SK-N-SH (cell line): Measurements from ENCODE around the gene ZNF444.

Source experiments
- EP300 ChIP-seq, 2 experiments: IDR thresholded peaks; 2 replicates each; pipeline versions ENCODE4 v1.4.0 to v1.6.1; 2012; ENCODE audit warnings: borderline replicate concordance in 1 of 2, low read depth in 1 of 2, low read length in 1 of 2
- FOSL2 ChIP-seq: IDR thresholded peaks from 2 replicates; pipeline ENCODE4 v1.4.0; 2012; ENCODE audit warnings: low read depth, mild to moderate bottlenecking, moderate library complexity, borderline replicate concordance
- FOXJ3 ChIP-seq: sonication (generic); formaldehyde crosslinking; IDR thresholded peaks from 2 replicates; pipeline ENCODE4 v1.5.1; 2020; ENCODE audit warnings: mild to moderate bottlenecking, missing genetic modification reagents
- JUND ChIP-seq: IDR thresholded peaks from 2 replicates; pipeline ENCODE4 v1.4.0; 2012
- POLR2AphosphoS5 ChIP-seq: IDR thresholded peaks from 2 replicates; pipeline ENCODE4 v1.6.1; 2012; ENCODE audit warnings: low read depth, low read length
- TAF1 ChIP-seq: IDR thresholded peaks from 2 replicates; pipeline ENCODE4 v1.6.1; 2012; ENCODE audit warnings: low read depth, mild to moderate bottlenecking, low read length, moderate library complexity, borderline replicate concordance
- TEAD4 ChIP-seq: IDR thresholded peaks from 2 replicates; pipeline ENCODE4 v1.4.0; 2012; ENCODE audit warnings: mild to moderate bottlenecking, borderline replicate concordance; ENCODE audit not compliant: insufficient read depth
- YY1 ChIP-seq: IDR thresholded peaks from 2 replicates; pipeline ENCODE4 v1.4.0; 2012; ENCODE audit warnings: low read depth, mild to moderate bottlenecking
- TF ChIP-seq, protein P1 (sequence below): fragments of 200-600 bp; sonication (generic); IDR thresholded peaks from 2 replicates; pipeline ENCODE4 v1.6.1; 2017; ENCODE audit warnings: antibody characterized with exemption, mild to moderate bottlenecking, moderate library complexity

DNA sequence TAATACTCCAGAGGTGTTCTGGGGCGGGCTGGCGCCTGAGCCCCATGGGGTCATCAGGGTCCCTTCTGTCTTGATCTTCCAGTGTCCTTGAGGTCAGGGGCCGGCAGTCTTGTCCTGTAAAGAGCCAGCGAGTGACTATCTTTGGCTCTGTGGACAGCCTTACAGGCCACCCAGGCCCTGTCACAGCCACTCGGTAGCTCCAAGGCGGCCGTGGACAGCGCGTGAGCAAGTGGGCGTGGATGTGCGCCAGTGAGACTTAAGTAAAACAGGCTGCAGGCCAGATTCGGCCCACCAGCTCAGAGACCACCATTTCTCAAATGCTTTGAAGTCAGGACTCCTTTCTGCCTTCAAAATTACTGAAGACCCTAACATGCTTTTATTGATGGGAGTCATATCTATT is 3.7 kb downstream of the ZNF444 start:
- TF ChIP-seq FOSL2 (no peak), FOXJ3 (CRISPR knock-in tag) (no peak), POLR2AphosphoS5 (no peak), YY1 (no peak), TEAD4 (no peak), EP300 (IDR thresholded peaks at IDR 0.05; ENCODE audit: borderline replicate concordance in 1 of 2, low read depth in 1 of 2, low read length in 1 of 2) (no peak), TAF1 (no peak), JUND (no peak)
- TF ChIP-seq, protein P1, sequence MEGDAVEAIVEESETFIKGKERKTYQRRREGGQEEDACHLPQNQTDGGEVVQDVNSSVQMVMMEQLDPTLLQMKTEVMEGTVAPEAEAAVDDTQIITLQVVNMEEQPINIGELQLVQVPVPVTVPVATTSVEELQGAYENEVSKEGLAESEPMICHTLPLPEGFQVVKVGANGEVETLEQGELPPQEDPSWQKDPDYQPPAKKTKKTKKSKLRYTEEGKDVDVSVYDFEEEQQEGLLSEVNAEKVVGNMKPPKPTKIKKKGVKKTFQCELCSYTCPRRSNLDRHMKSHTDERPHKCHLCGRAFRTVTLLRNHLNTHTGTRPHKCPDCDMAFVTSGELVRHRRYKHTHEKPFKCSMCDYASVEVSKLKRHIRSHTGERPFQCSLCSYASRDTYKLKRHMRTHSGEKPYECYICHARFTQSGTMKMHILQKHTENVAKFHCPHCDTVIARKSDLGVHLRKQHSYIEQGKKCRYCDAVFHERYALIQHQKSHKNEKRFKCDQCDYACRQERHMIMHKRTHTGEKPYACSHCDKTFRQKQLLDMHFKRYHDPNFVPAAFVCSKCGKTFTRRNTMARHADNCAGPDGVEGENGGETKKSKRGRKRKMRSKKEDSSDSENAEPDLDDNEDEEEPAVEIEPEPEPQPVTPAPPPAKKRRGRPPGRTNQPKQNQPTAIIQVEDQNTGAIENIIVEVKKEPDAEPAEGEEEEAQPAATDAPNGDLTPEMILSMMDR: no peak
